HG03469 (cell line): ENCODE data around the gene CNIH2.
A peak's percentile ranks its signal among the peaks of the same experiment; 100 is the strongest.
"Not testable (repeated sequence)": the region's sequence is repeated elsewhere in the genome, so short reads cannot be mapped to it uniquely, and the experiment has no call there.

Source experiments
- ATAC-seq: cut with Tn5 transposase; IDR thresholded peaks from one replicate; pipeline ENCODE4 v1.9.1; 2021; ENCODE audit warnings: mild to moderate bottlenecking, moderate library complexity, moderate number of reproducible peaks; ENCODE audit not compliant: unreplicated experiment

The CNIH2 gene

DNA sequence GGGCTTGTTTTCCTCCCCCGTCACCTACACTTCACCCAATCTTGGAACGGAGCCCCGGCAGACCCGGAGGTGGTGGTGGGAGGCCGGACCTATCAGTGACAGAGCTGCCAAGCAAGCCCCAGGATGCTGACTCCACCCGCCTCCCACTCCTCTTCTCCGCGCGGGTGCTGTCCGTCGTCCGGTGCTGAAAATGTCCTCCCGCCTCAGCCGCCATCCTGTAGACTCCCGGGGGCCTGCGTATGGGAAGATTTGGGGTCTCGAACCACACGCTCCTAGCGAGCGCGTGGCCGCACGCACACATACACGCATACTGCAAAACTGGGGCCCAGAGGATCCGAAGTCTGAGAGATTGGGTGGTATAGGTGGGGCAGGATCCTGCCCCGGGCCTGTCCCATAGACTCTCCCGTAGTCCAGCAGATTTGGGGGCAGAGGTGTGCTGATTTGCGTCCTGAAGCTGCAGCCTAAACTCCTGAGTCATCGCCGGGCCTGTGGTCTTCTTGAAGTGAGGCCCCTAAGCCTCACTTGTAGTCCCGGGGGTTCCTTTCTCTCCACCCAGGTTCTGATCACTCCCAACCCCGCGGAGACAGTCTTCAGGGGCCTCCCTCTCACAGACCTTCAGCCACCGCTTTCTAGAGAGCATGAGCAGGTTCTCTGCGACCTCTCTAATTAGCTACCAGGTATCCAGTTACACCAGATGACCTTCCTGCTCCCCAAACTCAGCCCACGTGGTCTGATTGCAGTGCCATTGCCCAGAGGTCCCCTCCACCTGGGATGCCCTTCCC is 11.8 kb downstream of the CNIH2 start:
- ATAC-seq, result peak; percentile 11

DNA sequence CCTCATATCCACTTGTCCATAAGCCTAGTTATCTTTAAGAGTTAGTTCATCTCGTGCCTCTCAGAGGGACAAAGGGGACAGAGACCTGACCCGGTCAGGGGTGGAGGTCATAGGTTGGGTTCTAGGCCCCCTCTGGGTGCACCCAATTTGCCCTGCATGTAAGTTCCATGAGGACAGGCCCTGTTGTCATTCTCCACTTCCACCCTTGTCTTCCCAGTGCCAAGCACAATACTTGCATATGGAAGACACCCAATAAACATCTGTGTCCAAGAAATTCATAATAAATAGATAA is 12.3 kb downstream of the CNIH2 start:
- no peak for ATAC-seq

DNA sequence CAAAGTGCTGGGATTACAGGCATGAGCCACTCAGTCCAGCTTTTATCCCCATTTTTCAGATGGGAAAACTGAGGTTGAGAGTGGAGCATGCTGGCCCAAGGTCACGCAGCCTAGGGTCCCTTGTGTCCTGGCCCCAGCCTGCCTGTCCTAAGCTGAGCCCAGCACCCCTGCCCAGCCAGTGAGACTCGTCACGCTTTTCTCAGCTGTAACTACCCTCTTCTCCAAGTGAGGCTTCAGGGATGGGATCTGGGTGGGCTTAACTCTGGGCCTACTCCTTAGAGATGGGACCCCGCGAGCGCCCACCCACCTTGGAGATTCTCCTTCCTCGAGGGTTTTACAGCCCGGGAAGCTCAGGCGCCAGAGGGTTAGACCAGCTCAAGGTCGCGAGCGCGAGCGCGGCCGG is 13.3 kb downstream of the CNIH2 start:
- no peak for ATAC-seq

DNA sequence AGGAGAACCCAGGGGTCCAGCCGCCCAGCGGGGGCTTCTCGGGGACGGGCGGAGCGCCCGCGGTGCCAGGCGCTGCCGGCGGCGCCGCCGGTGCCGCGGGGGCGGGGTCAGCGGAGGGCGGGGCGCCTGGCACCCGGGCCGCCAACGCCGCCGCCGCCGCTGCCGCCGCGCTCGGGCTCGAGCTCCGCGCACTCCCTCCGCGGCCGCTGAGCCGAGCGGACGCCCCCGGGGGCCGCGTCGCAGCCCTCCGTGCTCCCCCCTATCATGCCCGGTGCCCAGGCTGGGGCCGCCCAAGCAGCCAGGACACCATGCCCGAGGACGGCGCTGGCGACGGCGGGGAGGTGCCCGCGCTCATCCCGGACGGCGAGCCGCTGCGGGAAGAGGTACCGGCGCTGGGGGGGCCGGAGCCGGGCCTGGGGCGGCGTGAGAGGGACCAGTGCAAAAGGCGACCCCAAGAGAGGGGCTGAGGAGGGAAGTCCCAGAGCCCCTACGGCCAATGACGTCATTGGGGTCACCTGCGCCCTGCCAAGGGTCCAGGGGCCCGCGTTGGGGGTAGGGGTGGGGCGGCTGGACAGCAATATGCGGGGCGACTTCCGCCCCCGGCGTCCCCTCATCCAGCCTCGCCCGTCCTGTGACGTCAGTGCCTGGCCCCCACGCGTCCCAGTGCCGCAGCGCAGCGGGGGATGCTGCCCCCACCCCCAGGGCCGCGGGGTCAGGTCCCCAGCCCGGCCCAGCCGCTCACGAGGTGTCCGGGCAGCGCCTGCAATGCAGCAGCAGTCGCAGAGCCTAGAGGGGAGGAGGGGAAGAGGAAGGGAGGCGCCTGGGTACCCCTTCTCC is 13.9 kb downstream of the CNIH2 start, which contains the start of gene TMEM151A:
TMEM151A (plus strand) TSS at position 189 of the 837 bp plus-strand sequence; CDS start at position 309, 120 bp downstream.
- no peak for ATAC-seq

DNA sequence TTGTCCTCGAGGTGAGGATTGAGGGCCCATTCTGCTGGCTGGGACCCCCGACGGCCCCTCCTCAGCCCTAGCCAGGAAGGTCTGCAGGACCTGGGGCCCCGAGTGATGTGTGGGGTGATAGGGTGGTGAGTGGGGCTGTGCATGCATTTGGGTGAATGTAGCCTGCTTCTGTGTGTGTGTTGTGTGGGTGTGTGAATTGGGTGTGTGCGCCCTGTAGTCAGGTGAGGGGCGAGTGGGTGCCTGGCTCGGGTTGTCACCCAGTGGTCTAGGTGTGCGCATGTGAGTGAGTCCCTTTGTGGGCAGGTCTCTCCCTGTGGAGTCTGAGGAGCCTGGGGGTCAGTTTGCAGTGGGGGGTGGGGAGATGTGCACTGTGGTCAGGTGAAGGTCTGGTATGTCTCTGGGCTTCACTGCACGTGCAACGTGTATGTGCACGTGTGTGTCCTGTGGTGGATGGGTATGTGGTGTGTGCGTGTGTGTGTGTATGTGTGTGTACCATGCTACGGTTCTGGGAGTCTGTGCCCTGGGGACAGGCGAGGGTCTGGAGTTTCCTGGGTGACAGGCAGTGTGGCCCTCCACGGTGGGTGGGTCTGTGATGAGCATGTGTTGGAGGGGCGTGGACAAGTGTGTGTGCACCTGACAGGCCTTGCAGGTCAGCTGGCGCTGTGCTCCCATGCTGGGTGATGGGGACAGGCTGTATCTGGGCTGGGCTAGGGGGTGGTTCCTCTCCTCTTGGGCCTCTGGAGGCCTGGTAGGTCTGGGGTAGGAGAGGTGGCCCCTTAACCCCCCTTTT is 14.8 kb downstream of the CNIH2 start:
- ATAC-seq, result no peak

DNA sequence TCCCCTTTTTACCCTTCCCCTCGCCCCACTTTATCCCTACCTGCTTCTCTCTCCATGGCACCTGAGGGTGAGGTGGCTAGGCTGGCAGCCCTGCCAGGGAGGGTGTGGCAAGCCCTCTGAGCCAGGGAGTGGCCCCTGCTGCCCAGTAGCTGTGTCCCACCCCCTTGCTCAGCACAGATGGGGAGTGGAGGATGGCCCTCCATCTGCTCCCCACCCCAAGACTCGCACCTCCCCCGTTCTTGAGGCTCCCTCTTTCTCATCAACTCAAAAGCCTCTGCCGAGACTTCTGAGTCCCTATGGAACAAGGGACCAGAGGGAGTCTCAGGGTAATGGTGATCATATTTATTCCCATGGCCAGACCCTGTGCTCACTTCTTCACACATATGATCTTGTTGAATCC is 15.4 kb downstream of the CNIH2 start:
- ATAC-seq, result no peak

DNA sequence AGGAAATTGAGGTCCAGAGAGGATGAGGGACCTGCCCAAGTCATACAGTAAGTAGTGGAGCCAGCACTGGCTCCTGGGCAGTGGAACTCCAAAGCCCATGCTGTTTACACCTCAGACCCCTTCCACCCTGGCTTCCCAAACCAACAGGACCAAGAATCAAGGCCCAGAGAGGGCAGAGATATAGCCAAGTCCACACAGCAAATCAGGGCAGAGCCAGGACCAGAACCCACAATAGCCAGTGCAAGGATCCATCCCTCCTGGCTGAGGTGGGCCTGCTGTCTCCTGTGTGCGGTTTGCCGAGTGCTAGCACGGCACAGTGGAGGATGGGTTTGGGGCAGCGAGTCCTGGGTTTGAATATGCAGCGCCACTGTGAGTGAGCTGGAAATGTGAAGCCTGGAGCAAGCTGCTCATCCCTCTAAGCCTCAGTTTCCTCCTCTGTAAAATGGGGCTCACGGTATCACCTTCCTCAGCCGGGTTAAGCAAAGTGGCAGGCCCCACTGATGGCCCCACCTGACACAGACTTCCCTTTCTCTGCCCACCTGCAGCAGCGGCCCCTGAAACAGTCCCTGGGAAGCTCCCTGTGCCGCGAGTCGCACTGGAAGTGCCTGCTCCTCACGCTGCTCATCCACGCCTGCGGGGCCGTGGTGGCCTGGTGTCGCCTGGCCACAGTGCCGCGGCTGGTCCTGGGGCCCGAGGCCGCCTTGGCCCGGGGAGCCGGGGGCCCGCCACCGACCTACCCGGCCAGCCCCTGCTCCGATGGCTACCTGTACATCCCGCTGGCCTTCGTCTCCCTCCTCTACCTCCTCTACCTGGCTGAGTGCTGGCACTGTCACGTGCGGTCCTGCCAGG is 16.0 kb downstream of the CNIH2 start:
- ATAC-seq, result no peak

DNA sequence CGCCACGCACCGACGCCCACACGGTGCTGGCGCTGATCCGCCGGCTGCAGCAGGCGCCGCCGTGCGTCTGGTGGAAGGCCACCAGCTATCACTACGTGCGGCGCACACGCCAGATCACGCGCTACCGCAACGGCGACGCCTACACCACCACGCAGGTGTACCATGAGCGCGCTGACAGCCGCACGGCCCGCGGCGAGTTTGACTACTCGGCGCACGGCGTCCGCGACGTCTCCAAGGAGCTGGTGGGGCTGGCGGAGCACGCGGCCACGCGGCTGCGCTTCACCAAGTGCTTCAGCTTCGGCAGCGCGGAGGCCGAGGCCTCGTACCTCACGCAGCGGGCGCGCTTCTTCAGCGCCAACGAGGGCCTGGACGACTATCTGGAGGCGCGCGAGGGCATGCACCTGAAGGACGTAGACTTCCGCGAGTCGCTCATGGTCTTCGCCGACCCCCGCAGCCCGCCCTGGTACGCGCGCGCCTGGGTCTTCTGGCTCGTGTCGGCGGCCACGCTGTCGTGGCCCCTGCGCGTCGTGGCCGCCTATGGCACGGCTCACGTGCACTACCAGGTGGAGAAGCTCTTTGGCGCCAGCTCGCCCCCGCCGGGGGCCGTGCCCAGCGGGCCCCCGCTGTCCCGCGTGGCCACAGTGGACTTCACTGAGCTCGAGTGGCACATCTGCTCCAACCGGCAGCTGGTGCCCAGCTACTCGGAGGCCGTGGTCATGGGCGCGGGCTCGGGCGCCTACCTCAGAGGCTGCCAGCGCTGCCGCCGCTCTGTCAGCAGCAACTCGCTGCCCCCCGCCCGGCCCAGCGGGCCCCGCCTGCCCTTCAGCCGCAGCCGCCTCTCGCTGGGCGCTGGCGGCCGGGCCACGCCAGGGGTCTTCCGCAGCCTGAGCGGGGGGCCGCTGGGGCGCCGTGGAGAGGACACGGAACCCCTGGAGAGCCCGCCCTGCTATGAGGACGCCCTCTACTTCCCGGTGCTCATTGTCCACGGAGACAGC is 16.9 kb downstream of the CNIH2 start:
- no peak for ATAC-seq

DNA sequence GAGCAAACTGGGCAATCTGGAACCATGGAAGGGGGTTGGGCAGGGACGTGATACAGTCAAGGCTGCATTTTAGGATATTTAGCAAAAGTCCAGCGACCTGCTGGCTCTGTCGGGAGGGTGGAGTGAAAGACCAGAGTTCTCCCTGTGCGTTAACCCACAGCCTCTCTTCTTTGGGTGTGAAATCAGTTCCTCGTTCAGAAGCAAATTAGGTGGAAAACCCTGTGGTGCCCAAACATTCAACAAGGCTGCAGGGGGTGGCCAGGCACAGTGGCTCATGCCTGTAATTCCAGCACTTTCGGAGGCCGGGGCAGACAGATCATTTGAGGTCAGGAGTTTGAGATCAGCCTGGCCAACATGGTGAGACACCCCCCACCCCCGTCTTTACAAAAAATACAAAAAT is 19.6 kb downstream of the CNIH2 start:
- ATAC-seq, result no peak

DNA sequence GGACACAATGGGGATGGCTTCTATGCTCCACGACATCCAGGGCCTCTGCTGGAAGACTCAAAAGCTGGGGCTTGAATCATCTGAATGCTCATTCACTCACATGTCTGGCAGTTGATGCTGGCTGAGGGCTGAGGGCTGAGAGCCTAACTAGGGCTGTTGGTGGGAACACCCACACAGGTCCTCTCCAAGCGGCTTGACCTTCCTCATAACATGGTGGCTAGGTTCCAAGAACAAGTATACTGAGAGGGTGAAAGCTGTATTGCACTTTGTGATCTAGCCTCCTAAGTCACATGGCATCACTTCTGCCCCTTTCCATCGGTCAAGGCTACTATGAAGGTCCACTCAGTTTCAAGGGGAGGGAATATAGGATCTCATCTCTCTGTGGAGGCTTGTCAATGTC is 21.2 kb downstream of the CNIH2 start:
- no peak for ATAC-seq

DNA sequence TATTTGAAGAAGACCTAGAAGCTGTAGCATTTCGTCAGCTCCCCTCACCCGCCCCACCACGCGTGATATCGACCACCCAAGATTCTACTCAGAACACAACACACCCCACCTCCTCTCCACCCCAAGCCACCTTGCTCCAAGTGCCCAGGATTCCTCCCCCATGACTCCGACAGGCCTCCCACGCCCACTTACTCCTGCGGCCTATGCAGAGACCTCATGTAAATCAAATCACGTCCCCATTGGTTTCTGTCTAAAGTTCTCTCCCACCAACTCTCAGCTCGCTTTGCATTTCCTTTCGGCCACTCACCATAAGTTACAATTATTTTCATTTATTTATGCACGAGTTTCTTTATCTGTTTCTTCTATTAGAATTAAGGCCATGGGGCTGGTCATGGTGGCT is 24.7 kb downstream of the CNIH2 start:
- no peak for ATAC-seq

DNA sequence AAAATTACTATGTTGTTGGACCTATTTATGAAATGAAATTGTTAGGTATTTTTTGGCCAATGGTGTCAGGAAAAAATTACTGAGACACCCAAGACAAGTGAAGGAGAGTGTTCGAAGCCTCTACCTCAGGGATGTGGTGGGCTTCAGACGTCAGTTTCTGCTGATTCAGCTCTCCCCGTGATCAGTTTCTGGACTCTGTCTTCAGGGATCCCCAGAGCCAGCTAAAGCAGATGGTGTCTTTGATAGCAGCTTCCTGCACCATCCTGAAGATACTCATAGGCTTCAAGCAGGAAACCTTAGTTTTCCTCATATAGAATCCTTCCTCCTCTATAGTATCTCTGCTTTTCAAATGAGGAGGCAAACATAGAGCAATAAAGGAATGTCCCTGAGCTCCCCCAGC is 31.5 kb downstream of the CNIH2 start:
- ATAC-seq, result no peak

DNA sequence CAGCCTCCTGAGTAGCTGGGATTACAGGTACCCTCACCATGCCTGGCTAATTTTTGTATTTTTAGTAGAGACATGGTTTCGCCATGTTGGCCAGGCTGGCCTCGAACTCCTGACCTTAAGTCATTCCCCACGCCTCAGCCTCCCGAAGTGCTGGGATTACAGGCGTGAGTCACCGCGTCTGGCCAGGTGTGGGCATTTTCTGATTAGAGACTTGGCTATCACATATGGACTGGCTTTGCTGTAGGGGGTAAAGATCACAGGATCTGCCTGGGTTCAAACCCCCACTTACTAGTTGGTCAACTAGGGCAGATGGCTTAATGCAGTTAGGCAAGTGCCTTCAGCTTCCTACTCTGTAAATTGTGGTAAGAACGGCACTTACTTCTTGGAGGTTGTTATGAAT is 32.3 kb downstream of the CNIH2 start:
- ATAC-seq, result no peak

DNA sequence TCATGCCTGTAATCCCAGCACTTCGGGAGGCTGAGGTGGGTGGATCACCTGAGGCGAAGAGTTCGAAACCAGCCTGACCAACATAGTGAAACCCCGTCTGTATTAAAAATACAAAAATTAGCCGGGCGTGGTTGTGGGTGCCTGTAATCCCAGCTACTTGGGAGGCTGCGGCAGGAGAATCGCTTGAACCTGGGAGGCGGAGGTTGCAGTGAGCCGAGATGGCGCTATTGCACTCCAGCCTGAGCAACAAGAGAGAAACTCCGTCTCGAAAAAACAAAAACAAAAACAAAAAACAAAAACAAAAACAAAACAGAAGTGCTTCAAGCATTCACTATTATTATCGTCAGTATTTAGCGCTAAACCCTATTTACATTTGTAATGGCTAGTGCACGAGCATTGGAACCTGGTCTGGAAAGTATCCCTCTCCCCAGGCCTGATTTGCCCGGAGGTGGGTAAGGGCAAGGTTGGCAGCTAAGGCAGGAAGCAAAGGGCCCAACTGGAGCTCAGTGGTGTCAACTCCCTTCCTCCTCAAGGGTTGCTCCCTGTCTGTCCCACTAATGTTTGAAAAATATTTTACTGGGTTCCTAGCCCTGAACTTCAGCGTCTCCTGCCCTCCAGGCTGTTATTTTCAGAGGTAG is 32.9 kb downstream of the CNIH2 start:
- not testable (repeated sequence) for ATAC-seq

DNA sequence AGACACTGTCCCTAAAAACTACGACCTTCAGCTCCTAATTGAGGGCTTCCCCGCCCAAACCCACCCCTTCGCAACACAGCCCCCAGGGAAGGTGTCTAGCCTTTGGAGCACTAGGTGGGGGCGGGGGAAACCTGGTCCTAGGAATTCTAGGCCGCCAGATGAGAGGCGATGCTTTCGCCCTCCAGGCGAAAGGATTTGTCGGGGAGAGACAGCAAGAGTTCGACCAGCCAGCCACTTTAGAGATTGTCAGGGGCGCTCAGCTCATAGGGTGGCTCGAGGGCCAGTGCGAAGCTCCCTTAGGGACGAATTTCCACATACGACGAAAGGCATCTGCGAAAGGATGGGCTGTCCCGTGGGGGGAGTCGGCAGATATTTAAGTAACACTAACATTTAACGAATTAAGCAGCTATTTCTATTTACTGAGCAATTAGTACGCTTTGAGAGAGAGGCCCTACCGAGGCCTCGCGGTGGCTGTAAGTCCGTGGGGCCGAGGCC is 33.5 kb downstream of the CNIH2 start:
- ATAC-seq, result peak; percentile 26

DNA sequence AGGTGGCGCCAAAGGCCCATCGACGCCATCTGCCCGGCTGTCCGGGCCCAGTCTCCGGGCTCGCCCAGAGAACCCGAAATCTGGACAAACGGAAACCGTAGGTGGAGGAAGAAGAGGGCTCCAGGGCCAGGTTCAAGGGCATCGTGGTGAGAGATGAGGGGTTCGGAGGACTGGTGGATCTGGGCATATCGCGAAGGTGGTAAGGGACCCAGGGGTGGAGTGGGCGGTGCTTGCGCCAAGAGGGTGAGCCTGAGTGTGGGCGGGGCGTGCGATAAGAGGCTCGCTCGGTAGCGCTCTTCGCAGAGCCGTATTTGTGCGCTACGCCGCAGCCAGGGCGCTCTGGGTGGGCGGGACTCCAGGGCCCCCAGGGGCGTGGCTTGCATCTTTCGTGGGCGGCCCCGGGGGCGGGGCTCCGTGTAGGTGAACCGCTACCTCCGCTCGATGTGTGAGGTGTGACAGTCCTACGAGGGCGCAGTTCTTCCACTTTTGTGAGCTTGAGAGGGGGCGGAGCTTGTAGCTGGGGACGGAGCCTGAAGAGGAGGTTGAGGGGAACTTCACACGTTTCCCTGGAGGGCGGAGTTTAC is 34.1 kb downstream of the CNIH2 start:
- ATAC-seq, result peak; percentile 47

DNA sequence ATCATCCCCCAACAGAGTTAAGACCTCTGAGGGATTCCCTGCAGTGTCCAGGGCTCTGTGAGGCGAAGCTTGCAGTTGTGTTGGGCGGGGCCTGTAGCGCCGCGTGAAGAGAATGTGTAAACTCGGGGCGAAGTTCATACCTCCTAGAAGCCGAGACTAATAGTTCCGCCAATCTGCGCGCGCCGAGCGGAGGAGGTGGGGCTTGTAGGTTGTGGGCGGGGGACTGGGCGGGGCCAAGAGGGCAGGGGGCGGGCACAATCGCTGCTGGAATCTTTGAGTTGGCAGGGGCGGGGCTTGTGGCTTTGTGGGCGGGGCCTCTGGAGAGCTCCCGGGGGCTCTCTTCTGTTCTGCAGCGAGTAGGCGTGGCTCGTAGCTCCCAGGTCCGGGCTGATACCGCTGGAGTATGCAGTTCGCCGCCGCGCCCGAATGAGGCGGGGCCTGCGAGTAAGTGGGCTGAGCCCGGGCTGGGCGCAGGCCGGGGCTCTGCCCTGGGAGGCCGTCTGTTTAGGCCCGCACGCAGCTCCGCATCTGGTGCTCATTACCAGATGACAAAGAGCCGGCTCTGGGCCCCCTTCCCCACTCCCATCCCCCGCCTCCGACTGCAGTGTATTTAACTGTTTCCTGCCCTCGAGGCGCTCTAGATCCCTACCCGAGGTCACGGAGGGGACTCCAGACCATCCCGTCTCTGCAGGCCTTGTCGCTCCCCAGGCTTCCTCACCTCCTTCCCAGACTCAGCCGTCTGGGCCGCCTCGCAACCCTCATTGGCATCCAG is 34.8 kb downstream of the CNIH2 start:
- ATAC-seq, result peak; percentile 25
